Heart left ventricle (tissue), 16 donors: ENCODE results near the gene PRDM5. TPM values are rescaled to one million over a fixed set of nuclear protein-coding genes. Genes with fewer than 3 reads are reported as not detected.

Experiments
- ATAC-seq, 4 donors: fragments of 200-7000 bp; cut with Tn5 transposase; one replicate each; pipeline ENCODE4 v1.9.1; 2020 to 2022; ENCODE audit warnings: moderate library complexity in 4 of 4, mild to moderate bottlenecking in 3 of 4, moderate number of reproducible peaks in 1 of 4
- DNase-seq, 5 donors: peaks; one replicate each; pipeline ENCODE4 v3.0.0-alpha.2; 2020
- H3K27ac ChIP-seq, 12 donors: fragments of 200-600 bp; sonication (generic) in 4 of 12; one replicate each; pipeline versions ENCODE4 v1.5.0 to v1.8.0; 2016 to 2022; ENCODE audit warnings: mild to moderate bottlenecking in 2 of 12
- H3K27me3 ChIP-seq, 9 donors: fragments of 200-600 bp; sonication (generic) in 2 of 9; one replicate each; pipeline versions ENCODE4 v1.5.1 to v1.8.0; 2016 to 2022; ENCODE audit warnings: mild to moderate bottlenecking in 3 of 9
- H3K36me3 ChIP-seq, 9 donors: fragments of 200-600 bp; sonication (generic) in 2 of 9; one replicate each; pipeline versions ENCODE4 v1.5.0 to v1.8.0; 2018 to 2022; ENCODE audit warnings: mild to moderate bottlenecking in 2 of 9
- H3K4me1 ChIP-seq, 12 donors: fragments of 200-600 bp; sonication (generic) in 4 of 12; one replicate each; pipeline versions ENCODE4 v1.5.0 to v1.8.0; 2016 to 2022; ENCODE audit warnings: mild to moderate bottlenecking in 3 of 12
- H3K4me3 ChIP-seq, 12 donors: fragments of 200-600 bp; sonication (generic) in 4 of 12; one replicate each; pipeline versions ENCODE4 v1.5.0 to v1.8.0; 2017 to 2022; ENCODE audit warnings: mild to moderate bottlenecking in 9 of 12, moderate library complexity in 4 of 12
- H3K9me3 ChIP-seq, 12 donors: fragments of 200-600 bp; sonication (generic) in 4 of 12; one replicate each; pipeline versions ENCODE4 v1.5.0 to v1.8.0; 2016 to 2022; ENCODE audit warnings: mild to moderate bottlenecking in 1 of 12
- CTCF ChIP-seq, 12 donors: fragments of 200-600 bp; sonication (generic) in 4 of 12; IDR thresholded peaks; one replicate each; pipeline versions ENCODE4 v1.5.0 to v1.8.0; 2018 to 2022; ENCODE audit warnings: antibody characterized with exemption in 12 of 12, mild to moderate bottlenecking in 5 of 12
- POLR2A ChIP-seq, 2 donors: fragments of 450-650 bp; IDR thresholded peaks; one replicate each; pipeline ENCODE4 v1.6.1; 2017; ENCODE audit warnings: antibody characterized with exemption in 2 of 2, mild to moderate bottlenecking in 2 of 2, moderate library complexity in 2 of 2
- WGBS, 4 donors: extraction: QIAGEN DNeasy Blood & Tissue Kit in 2 of 4; methylation state at CpG; one replicate each; pipeline versions ENCODE4 v1.1.5 to v1.1.7; 2013 to 2018; 5-methylcytosine and 5-hydroxymethylcytosine counted together
- intact Hi-C, 10 donors: fragments of 100-400 bp; cut with DNase I; formaldehyde crosslinking; loops; one replicate each; pipeline versions ENCODE4 v1.11.1 to v1.14.2; 2022
- polyA plus RNA-seq, 2 donors: library from polyadenylated mRNA; stranded (reverse); fragments of 200-250 nt; gene quantifications; one replicate each; pipeline ENCODE4 v1.2.3, GENCODE V29; 2013
- total RNA-seq, 9 donors: library from RNA; depleted of rRNA in 2 of 9; stranded (reverse); fragments of >200 nt in 2 of 9; fragmentation: NEBNext Ultra II Directional in 3 of 9; extraction: Animal tissue kit (Norgen Biotek cat#: 25700) in 3 of 9; gene quantifications; one replicate each; pipeline versions ENCODE4 v1.1.0 to v1.2.4, GENCODE V29; 2016 to 2023
- donor health status: ischemic (EF 13 %, LVEDD 7.1; RV severe dilation, severe dysfunction).
- donor health status: healthy with polysubstance abuse.
- donor health status: DM: no; HTN: yes; CAD: no.
- donor health status: DM: no; HTN: no; CAD: no.
- donor health status: ischemic (EF 25% LVEDD 6.9; RV normal size, moderate dysfunction).
- donor health status: ischemic (EF 25% LVEDD 5.7; RV mildly dilated, moderate dysfunction).
- donor health status: healthy.
- donor health status: DM: yes; HTN: yes; CAD: no.
- donor health status: ischemic (EF 35%, LVEDD 5.7; RV mildly dilated, moderate dysfunction).
- donor health status: nonischemic (EF 11% LVEDD 7.7; RV severe dilation, severe dysfunction).
- donor health status: DM: yes; HTN: yes; CAD: no.
- donor health status: PGD.
- donor health status: ischemic (EF 29% LVEDD 5.4; RV normal size, mild dysfunction).
- donor health status: nonischemic (EF 23%, LVEDD 6.1; RV moderate dilation, normal function).

PRDM5 gene
- total and polyA plus RNA-seq, 11 donors = 2.0 to 19.7 (median 9.1) TPM

GRCh38 chr4:120964596-120964995 lies 42.1 kb upstream of the PRDM5 start:
- Histone ChIP-seq H3K27ac (no peak overlapping the region), H3K9me3 (no peaks in the 10 kb centered on the region), H3K27me3 (no peaks in the 10 kb centered on the region), H3K4me1 (no peaks in the 10 kb centered on the region), H3K36me3 (no peaks in the 10 kb centered on the region), H3K4me3 (no peak overlapping the region)
- no peak for ATAC-seq
- DNase-seq = no peak
- 67 to 82% (median 72%) methylated on average over 1 of the region's 1 CpG for WGBS, 4 donors
- TF ChIP-seq POLR2A (IDR thresholded peaks at IDR 0.05) = no peak
- no peak for TF ChIP-seq CTCF (IDR thresholded peaks at IDR 0.05)
- intact Hi-C loops = loop anchor here in 1 of 10 donors (10.0 kb wide), 1 partner anchor 810 kb away; no protein-coding TSS in a partner anchor

GRCh38 chr4:120963449-120963848 lies 40.9 kb upstream of the PRDM5 start:
- Histone ChIP-seq H3K27me3 (no peaks in the 10 kb centered on the region), H3K27ac (no peak overlapping the region), H3K9me3 (no peaks in the 10 kb centered on the region), H3K36me3 (no peaks in the 10 kb centered on the region), H3K4me3 (no peak overlapping the region), H3K4me1 (no peaks in the 10 kb centered on the region)
- ATAC-seq (no peak), DNase-seq (no peak)
- WGBS, 4 donors = 30 to 40% (median 35%) methylated on average over 4 of the region's 4 CpGs
- intact Hi-C loops = loop anchor here in 1 of 10 donors (10.0 kb wide), 1 partner anchor 809 kb away; no protein-coding TSS in a partner anchor
- TF ChIP-seq POLR2A (IDR thresholded peaks at IDR 0.05) (no peak), CTCF (IDR thresholded peaks at IDR 0.05) (no peak)

- Histone ChIP-seq H3K9me3 (no peaks in the 10 kb centered on the region), H3K36me3 (no peaks in the 10 kb centered on the region), H3K4me3 (no peak overlapping the region), H3K27ac (no peak overlapping the region), H3K27me3 (no peaks in the 10 kb centered on the region), H3K4me1 (no peaks in the 10 kb centered on the region)
- no peak for ATAC-seq
- no peak for DNase-seq
- 45 to 50% (median 46%) methylated on average over 2 of the region's 2 CpGs for WGBS, 4 donors
- intact Hi-C loops = loop anchor here in 1 of 10 donors (10.0 kb wide), 1 partner anchor 806 kb away; no protein-coding TSS in a partner anchor
- TF ChIP-seq CTCF (IDR thresholded peaks at IDR 0.05) = no peak
- TF ChIP-seq POLR2A (IDR thresholded peaks at IDR 0.05) = no peak
Observed at GRCh38 chr4:120960656-120961267, 38.2 kb upstream of the PRDM5 start.

- ATAC-seq (no peak), DNase-seq (no peak)
- H3K9me3 ChIP-seq = peaks cover 0 to 39% (median 7%) of the 10 kb centered on the region in 12 donors
- intact Hi-C loops = no loop called here
- H3K27me3 ChIP-seq = no peaks in the 10 kb centered on the region
- H3K4me3 ChIP-seq = no peak overlapping the region
- no peaks in the 10 kb centered on the region for H3K36me3 ChIP-seq
- H3K27ac ChIP-seq = no peak overlapping the region
- WGBS, 4 donors = 68 to 71% (median 68%) methylated on average over 4 of the region's 4 CpGs
- TF ChIP-seq CTCF (IDR thresholded peaks at IDR 0.05) (no peak), POLR2A (IDR thresholded peaks at IDR 0.05) (no peak)
- H3K4me1 ChIP-seq = no peaks in the 10 kb centered on the region
Observed at GRCh38 chr4:120948382-120948781, 25.9 kb upstream of the PRDM5 start.
